GM18520 (cell line): ENCODE measurements around the gene FUT1.
"Not testable (repeated sequence)": the region's sequence is repeated elsewhere in the genome, so short reads cannot be mapped to it uniquely, and the experiment has no call there.

ENCODE experiments used
- ATAC-seq: cut with Tn5 transposase; IDR thresholded peaks from one replicate; pipeline ENCODE4 v1.9.1; 2021; ENCODE audit not compliant: unreplicated experiment

The FUT1 gene

DNA sequence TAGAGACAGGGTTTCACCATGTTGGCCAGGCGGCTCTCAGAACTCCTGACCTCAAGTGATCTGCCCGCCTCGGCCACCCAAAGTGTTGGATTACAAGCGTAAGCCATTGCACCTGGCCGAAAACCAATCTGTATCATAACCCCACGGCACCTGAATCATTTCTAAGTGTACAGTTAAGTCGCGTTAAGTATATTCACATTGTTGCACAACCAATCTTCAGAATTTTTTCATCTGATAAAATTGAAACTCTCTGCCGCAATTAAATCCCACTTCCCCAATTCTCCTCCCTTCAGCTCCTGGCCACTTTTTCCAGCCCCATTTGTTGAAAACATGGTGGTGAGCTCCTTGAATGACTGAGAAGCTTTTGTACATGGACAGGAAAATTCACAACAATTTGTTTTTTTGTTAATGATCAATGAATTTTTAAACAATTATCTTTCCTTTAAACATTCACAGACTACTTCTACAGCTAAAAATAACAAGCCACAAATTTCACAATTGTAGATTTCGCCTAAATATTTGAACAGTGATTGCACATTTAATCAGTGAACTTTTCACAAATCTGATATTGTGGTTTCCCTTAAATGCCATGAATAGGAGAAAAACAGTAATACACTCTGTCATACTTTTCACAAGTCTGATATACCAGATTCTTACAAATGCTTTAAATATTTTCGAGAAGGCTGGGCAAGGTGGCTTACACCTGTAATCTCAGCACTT lies 16.7 kb upstream of the FUT1 start:
- no peak for ATAC-seq

GRCh38 chr19:48768171-48768753 lies 15.8 kb upstream of the FUT1 start:
- not testable (repeated sequence) for ATAC-seq

GRCh38 chr19:48765816-48766215 lies 13.4 kb upstream of the FUT1 start:
- ATAC-seq, result not testable (repeated sequence)

GRCh38 chr19:48760504-48761205 lies 8.2 kb upstream of the FUT1 start:
- ATAC-seq, result no peak

DNA sequence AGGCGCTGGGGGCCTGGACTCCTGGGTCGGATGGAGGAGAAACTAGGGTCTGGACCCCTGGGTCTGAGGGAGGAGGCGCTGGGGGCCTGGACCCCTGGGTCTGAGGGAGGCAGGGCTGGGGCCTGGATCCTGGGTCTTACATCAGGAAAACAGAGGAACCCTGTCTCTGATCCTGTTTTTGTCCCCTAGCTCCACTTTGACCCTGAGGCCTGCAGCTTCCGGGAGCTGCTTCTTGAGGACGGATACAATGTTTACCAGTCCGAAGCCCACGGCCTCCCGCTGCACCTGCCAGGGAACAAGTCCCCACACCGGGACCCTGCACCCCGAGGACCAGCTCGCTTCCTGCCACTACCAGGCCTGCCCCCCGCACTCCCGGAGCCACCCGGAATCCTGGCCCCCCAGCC lies 5.3 kb upstream of the FUT1 start:
- ATAC-seq, result no peak

DNA sequence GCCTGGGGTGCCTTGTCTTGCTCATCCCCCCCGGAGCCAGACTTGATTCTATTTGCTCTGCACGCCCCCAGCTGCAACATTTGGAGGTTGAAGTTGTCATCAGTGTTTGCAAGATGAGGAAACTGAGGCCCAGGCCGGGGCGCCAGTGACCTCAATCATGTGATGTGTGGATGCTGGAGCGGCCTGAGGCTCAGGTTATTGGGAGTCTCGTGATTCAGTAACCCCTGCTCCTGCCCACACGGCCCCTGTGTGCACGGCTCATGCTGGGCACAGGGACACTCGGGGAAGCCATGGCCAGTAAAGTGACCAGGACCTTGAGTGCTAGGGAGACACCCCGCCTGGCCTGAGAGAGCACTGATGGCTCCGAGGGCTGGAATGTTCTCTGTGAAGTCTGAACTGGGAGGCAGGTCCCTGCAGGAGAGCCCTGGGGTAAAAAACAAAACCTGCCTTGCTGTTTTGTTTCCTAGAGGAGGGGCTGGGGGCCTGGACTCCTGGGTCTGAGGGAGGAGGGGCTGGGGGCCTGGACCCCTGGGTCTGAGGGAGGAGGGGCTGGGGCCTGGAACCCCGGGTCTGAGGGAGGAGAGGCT lies 4.7 kb upstream of the FUT1 start:
- ATAC-seq, result no peak

DNA sequence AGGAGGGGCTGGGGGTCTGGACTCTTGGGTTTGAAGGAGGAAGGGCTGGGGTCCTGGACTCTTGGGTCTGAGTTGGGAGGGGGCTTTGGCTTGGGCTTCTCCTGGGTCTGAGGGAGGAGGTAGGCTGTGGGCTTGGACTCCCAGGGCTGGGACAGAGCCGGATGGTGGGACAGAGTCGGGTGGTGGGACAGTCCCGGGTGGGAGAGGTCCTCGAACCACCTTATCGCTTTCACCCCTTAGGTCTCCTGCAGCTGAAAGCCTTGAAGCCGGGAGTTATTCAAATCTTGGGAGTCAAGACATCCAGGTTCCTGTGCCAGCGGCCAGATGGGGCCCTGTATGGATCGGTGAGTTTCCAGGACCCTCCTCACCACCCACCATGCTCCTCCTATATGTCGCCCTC lies 4.2 kb upstream of the FUT1 start:
- ATAC-seq, result no peak

- no peak for ATAC-seq
Observed at GRCh38 chr19:48756212-48756611, 3.8 kb upstream of the FUT1 start.

DNA sequence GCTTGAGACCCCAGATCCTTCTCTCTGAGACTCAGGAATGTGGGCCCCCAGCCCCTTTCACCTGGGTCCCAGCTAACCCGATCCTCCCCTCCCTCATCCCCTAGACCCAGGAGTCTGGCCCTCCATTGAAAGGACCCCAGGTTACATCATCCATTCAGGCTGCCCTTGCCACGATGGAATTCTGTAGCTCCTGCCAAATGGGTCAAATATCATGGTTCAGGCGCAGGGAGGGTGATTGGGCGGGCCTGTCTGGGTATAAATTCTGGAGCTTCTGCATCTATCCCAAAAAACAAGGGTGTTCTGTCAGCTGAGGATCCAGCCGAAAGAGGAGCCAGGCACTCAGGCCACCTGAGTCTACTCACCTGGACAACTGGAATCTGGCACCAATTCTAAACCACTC lies 3.3 kb upstream of the FUT1 start:
- no peak for ATAC-seq

GRCh38 chr19:48755084-48755641 lies 2.7 kb upstream of the FUT1 start, which contains the start of gene FGF21:
Gene FGF21, plus strand, starts transcription at chr19:48755524. Its CDS starts 713 bp downstream, at chr19:48756237.
- no peak for ATAC-seq

- ATAC-seq, result no peak
Observed at GRCh38 chr19:48751845-48752495, 471 bp downstream of the FUT1 start.

DNA sequence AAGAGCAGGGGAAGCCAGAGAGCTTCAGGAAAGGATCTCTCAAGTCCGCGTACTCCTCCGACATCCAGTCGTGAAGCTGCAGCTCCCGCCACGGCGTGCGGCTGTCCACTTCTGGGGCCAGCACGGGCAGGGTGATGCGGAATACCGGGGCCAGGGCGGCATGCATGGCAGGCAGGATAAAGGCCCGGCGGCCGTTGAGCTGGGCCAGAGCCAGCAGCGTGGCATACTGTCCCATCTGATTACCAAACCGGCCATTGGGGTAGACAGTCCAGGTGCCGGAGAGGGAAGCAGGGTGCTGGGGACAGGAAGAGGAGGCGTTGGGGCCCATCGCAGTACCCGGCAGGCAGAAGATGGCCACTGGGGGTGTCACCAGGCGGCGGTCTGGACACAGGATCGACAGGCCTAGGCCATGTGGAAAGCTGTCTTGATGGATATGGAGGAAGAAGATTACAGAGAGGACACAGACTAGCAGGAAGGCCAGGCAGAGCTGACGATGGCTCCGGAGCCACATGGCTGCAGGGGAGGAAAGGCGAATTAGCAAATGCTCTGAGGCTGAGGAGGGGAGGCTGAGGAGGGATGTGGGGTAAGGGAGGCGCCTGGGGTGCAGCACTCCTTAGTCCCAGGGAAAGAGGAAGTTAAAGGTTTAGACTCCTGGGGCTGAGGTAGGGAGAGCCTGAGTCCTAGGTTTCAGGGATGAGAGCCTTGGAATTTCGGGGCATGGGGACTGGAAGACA lies 1.5 kb downstream of the FUT1 start:
- ATAC-seq, result no peak

GRCh38 chr19:48750351-48750750 lies 2.1 kb downstream of the FUT1 start:
- ATAC-seq, result no peak

GRCh38 chr19:48749571-48750198 lies 2.8 kb downstream of the FUT1 start:
- ATAC-seq, result no peak

DNA sequence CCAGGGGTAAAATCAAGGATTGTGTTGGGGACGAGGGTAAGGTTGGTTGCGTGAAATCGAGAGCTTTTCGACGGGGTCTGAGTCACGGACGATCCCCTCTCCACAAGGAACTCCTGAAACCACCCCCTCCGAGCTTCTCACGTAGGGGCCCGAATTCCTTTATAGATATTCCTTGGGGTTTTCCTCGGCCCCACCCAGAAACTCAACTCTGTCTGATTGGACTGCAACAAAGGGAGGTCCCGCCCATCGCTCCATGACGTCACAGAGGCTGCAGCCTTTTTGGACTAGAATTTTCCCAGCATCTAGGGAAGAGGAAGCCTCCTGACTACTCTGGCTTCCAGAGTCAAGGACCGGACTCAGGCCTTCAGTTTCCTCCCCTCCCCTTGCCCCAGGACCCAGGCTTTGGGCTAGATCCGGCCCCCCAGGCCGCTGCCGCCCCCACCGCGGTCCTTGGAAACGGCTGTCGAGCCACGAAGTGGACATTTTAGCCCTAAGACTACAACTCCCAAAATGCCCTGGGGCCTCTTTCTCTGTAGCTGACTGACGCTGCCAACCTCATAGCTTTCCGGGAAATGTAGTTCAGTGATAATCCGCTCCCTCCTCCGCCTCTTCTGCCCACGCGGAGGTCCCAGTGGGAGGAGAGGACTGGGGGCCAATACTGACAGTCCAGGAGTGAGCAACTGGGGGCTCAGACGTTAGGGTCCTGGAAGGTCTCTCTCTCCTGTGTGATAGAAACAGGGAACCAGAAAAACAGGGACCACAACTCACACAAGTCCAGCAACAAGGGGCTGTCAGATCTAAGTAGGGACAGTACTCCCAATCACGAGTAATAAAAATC lies 5.5 kb downstream of the FUT1 start, which contains the start of gene IZUMO1:
Gene IZUMO1, minus strand, starts transcription at position 172 of the 838 bp plus-strand sequence. CDS start 1,050 bp downstream, outside the sequence.
- no peak for ATAC-seq

DNA sequence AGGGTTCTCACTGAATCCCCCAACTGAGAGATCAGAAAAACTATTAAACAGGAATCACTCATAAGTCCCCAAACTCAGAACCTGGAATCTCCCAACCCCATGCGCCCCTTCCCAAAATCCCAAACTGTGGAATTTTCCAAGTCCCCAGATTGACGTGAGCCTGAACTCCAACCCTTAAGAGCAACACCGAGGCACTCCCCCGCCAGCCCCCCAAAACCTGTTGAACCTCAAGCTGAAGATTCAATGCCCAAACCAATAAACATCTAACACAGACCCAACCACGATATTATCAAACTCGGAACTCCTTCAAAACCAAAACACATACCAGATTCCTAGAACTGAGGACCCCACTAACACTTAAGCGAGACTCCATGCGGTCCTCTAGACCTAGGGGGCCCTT lies 6.3 kb downstream of the FUT1 start:
- no peak for ATAC-seq

DNA sequence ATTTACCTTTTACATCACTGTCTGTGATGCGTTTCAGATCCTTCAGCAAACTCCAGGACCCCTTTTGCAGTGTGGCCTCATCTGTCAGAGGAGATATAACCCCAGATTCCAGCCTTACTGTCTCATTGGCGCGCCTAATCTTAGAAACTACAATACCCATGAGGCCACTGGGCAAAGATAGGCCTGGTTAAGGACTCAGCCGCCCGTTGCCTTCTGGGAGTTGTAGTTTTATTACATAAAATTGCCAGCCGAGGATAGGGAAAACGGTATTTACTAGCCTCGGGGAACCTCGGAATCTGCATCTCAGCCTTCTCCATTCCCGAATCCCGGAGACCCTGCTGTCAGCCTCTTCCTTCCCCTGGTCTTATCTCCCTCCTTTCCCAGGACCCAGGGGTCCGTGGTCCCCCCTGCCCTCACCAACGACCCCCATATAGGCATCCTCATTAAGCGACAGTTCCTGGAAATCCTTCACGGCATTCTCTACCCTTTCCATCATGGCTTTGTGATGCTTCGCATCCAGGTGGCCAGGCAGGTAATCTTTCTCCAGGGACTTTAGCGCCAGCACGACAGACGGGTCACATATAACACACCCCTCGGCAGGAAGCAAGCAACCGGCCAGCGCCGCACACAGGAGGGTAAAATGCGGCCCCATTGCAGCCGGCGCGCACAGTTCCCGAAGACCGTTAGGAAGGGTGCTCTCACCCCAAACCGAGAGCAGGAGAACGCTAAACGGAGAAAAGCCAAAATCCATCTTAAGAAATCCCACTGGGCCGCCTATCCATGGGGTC lies 7.0 kb downstream of the FUT1 start:
- ATAC-seq, result no peak

- no peak for ATAC-seq
Observed at GRCh38 chr19:48742096-48742495, 10.3 kb downstream of the FUT1 start.
